A549 (cell line): Measurements from ENCODE around the gene SMG6. TPM values are rescaled to one million over a fixed set of nuclear protein-coding genes. Genes with fewer than 3 reads are reported as not detected.

Experiments used
- ATAC-seq, 2 experiments: fragments of 200-7000 bp in 1 of 2; fragments of >200 bp in 1 of 2; cut with Nextera tagmentation in 1 of 2; cut with Tn5 transposase in 1 of 2; 3 replicates each; pipeline versions ENCODE4 v1.8.0 to v1.9.1; 2018 to 2020; ENCODE audit warnings: mild to moderate bottlenecking in 1 of 2, moderate library complexity in 1 of 2
- CTCF ChIA-PET: fragments of 300-600 bp; sonication (Branson Sonifier 250); formaldehyde crosslinking; extraction: SDS; loops from one replicate; lab custom pipeline; 2021; ENCODE audit warnings: antibody characterized with exemption, inconsistent platforms; lab: Yijun Ruan, JAX
- POLR2A ChIA-PET: fragments of 350-600 bp; formaldehyde crosslinking; extraction: SDS; loops from one replicate; lab custom pipeline; 2021; ENCODE audit warnings: antibody characterized with exemption, inconsistent platforms; lab: Yijun Ruan, JAX
- DNase-seq, 2 experiments: peaks; one replicate each; pipeline versions ENCODE4 v3.0.0 to v3.0.0-alpha.2; 2011 to 2016; ENCODE audit warnings: low read depth in 1 of 2, low spot score in 1 of 2
- FAIRE-seq: peaks from 2 replicates; lab custom pipeline; 2011; peaks lifted over from hg19 to GRCh38; lab: Jason Lieb, UNC
- H3K27ac ChIP-seq, 2 experiments: fragments of >200 bp; sonication (Bioruptor Twin); formaldehyde crosslinking; 3 replicates each; pipeline ENCODE4 v1.5.1; 2016 to 2017
- H3K4me1 ChIP-seq: fragments of >200 bp; sonication (Bioruptor Twin); formaldehyde crosslinking; 3 replicates; pipeline ENCODE4 v1.6.1; 2016
- H3K4me2 ChIP-seq: fragments of >200 bp; sonication (Bioruptor Twin); formaldehyde crosslinking; 3 replicates; pipeline ENCODE4 v1.6.1; 2016
- H3K4me3 ChIP-seq: fragments of >200 bp; sonication (Bioruptor Twin); formaldehyde crosslinking; 3 replicates; pipeline ENCODE4 v1.5.1; 2016
- H3K9me3 ChIP-seq: fragments of >200 bp; sonication (Bioruptor Twin); formaldehyde crosslinking; 3 replicates; pipeline ENCODE4 v1.6.1; 2016
- BHLHE40 ChIP-seq: IDR thresholded peaks from 2 replicates; pipeline ENCODE4 v1.6.1; 2012; ENCODE audit warnings: low read depth, low read length, inconsistent platforms
- CBX2 ChIP-seq: fragments of 200-600 bp; sonication (generic); IDR thresholded peaks from 2 replicates; pipeline ENCODE4 v1.6.1; 2016; ENCODE audit warnings: low read depth, mild to moderate bottlenecking, borderline replicate concordance
- CBX8 ChIP-seq: fragments of 200-600 bp; sonication (generic); IDR thresholded peaks from 2 replicates; pipeline ENCODE4 v1.6.1; 2016
- CEBPB ChIP-seq, 2 experiments: fragments of >200 bp in 1 of 2; sonication (Bioruptor Twin) in 1 of 2; formaldehyde crosslinking in 1 of 2; IDR thresholded peaks; 2 replicates each; pipeline ENCODE4 v1.6.1; 2012 to 2016
- EHF ChIP-seq: fragments of 250-450 bp; sonication (Bioruptor Pico); IDR thresholded peaks from 2 replicates; pipeline ENCODE4 v1.5.0; 2020; ENCODE audit warnings: mild to moderate bottlenecking
- EHMT2 ChIP-seq: fragments of 200-600 bp; sonication (generic); IDR thresholded peaks from 2 replicates; pipeline ENCODE4 v1.6.1; 2016; ENCODE audit warnings: antibody characterized with exemption, low read depth, mild to moderate bottlenecking, moderate library complexity
- ESRRA ChIP-seq: fragments of 150-350 bp; IDR thresholded peaks from 2 replicates; pipeline ENCODE4 v1.6.1; 2014; ENCODE audit warnings: mild to moderate bottlenecking, low read length, borderline replicate concordance
- HDAC2 ChIP-seq: fragments of 200-600 bp; sonication (generic); IDR thresholded peaks from 2 replicates; pipeline ENCODE4 v1.6.1; 2016
- HEYL ChIP-seq: fragments of 250-450 bp; sonication (Bioruptor Pico); IDR thresholded peaks from 2 replicates; pipeline ENCODE4 v1.8.0; 2021; ENCODE audit warnings: mild to moderate bottlenecking, moderate library complexity
- HOXA7 ChIP-seq: fragments of 250-450 bp; sonication (Bioruptor Pico); IDR thresholded peaks from 2 replicates; pipeline ENCODE4 v1.5.0; 2020; ENCODE audit warnings: mild to moderate bottlenecking, moderate library complexity
- HOXB13 ChIP-seq: fragments of 250-450 bp; sonication (Bioruptor Pico); IDR thresholded peaks from 2 replicates; pipeline ENCODE4 v1.5.0; 2020; ENCODE audit warnings: low read depth, mild to moderate bottlenecking, moderate library complexity
- JUN ChIP-seq, 2 experiments: fragments of >200 bp; sonication (Bioruptor Twin); formaldehyde crosslinking; IDR thresholded peaks; 2 replicates in 1 of 2; 3 replicates in 1 of 2; pipeline ENCODE4 v1.6.1; 2016 to 2017
- JUNB ChIP-seq: fragments of >200 bp; sonication (Bioruptor Twin); formaldehyde crosslinking; IDR thresholded peaks from 2 replicates; pipeline ENCODE4 v1.6.1; 2016
- KDM1A ChIP-seq: fragments of 200-600 bp; sonication (generic); IDR thresholded peaks from 2 replicates; pipeline ENCODE4 v1.6.1; 2016; ENCODE audit warnings: low read depth, mild to moderate bottlenecking
- KDM5A ChIP-seq: fragments of 200-600 bp; sonication (generic); IDR thresholded peaks from 2 replicates; pipeline ENCODE4 v1.6.1; 2016; ENCODE audit warnings: antibody characterized with exemption, mild to moderate bottlenecking
- MAFK ChIP-seq: fragments of 450-650 bp; IDR thresholded peaks from 2 replicates; pipeline ENCODE4 v1.6.1; 2014; ENCODE audit not compliant: partially characterized antibody
- NPAS2 ChIP-seq: fragments of 250-450 bp; sonication (Bioruptor Pico); IDR thresholded peaks from 2 replicates; pipeline ENCODE4 v1.8.0; 2022; ENCODE audit warnings: mild to moderate bottlenecking, moderate library complexity, borderline replicate concordance
- POLR2AphosphoS2 ChIP-seq: conservative IDR thresholded peaks from 2 replicates; pipeline ENCODE4 v1.6.1; 2012; ENCODE audit warnings: low read length, improper control_type of control experiment, inconsistent platforms
- RAD21 ChIP-seq, 2 experiments: fragments of >200 bp in 1 of 2; sonication (Bioruptor Twin) in 1 of 2; formaldehyde crosslinking in 1 of 2; IDR thresholded peaks in 1 of 2; conservative IDR thresholded peaks in 1 of 2; 2 replicates in 1 of 2; 3 replicates in 1 of 2; pipeline ENCODE4 v1.6.1; 2012 to 2018; ENCODE audit warnings: inconsistent platforms in 1 of 2
- RARB ChIP-seq: fragments of 250-450 bp; sonication (Bioruptor Pico); IDR thresholded peaks from 2 replicates; pipeline ENCODE4 v1.8.0; 2021; ENCODE audit warnings: mild to moderate bottlenecking, moderate library complexity
- RFX5 ChIP-seq: fragments of 450-650 bp; IDR thresholded peaks from 2 replicates; pipeline ENCODE4 v1.7.1; 2014; ENCODE audit warnings: antibody characterized with exemption, mild to moderate bottlenecking, moderate library complexity
- SMC3 ChIP-seq: fragments of >200 bp; sonication (Bioruptor Twin); formaldehyde crosslinking; IDR thresholded peaks from 3 replicates; pipeline ENCODE4 v1.6.1; 2018; ENCODE audit warnings: inconsistent platforms
- SREBF2 ChIP-seq: fragments of 450-650 bp; IDR thresholded peaks from 2 replicates; pipeline ENCODE4 v1.6.1; 2014; ENCODE audit warnings: mild to moderate bottlenecking, moderate library complexity
- TFCP2L1 ChIP-seq: fragments of 250-450 bp; sonication (Bioruptor Pico); IDR thresholded peaks from 2 replicates; pipeline ENCODE4 v1.5.0; 2021; ENCODE audit warnings: mild to moderate bottlenecking
- TP53 ChIP-seq: fragments of 250-450 bp; sonication (Bioruptor Pico); IDR thresholded peaks from 2 replicates; pipeline ENCODE4 v1.5.0; 2021; ENCODE audit warnings: mild to moderate bottlenecking, moderate library complexity
- ZC3H11A ChIP-seq: fragments of 450-650 bp; IDR thresholded peaks from 2 replicates; pipeline ENCODE4 v1.6.1; 2014; ENCODE audit warnings: antibody characterized with exemption, mild to moderate bottlenecking
- ZSCAN20 ChIP-seq: fragments of 250-450 bp; sonication (Bioruptor Pico); IDR thresholded peaks from 2 replicates; pipeline ENCODE4 v1.8.0; 2022; ENCODE audit warnings: mild to moderate bottlenecking, moderate library complexity
- WGBS: methylation state at CpG from one replicate; pipeline ENCODE4 v1.1.6; 2017; ENCODE audit errors: missing lambda C conversion rate; 5-methylcytosine and 5-hydroxymethylcytosine counted together
- polyA plus RNA-seq, 4 experiments: library from polyadenylated mRNA; depleted of rRNA in 3 of 4; stranded (reverse); fragments of >200 nt; fragmentation: RNase III in 1 of 4; extraction: RNeasy Plus Mini Kit Qiagen cat#74134 plus additional on column Dnase treatment in 1 of 4; gene quantifications; 2 replicates in 3 of 4; 3 replicates in 1 of 4; pipeline ENCODE4 v1.2.3, GENCODE V29; 2011 to 2017
- TF ChIP-seq, protein P1 (sequence below): fragments of >200 bp; sonication (Bioruptor Twin); formaldehyde crosslinking; IDR thresholded peaks from 3 replicates; pipeline ENCODE4 v1.6.1; 2016
- TF ChIP-seq, protein P2 (sequence below): fragments of >200 bp; sonication (Bioruptor Twin); formaldehyde crosslinking; IDR thresholded peaks from 2 replicates; pipeline ENCODE4 v1.6.1; 2016
- TF ChIP-seq, protein P3 (sequence below): fragments of 450-650 bp; IDR thresholded peaks from 2 replicates; pipeline ENCODE4 v1.6.1; 2014; ENCODE audit warnings: antibody characterized with exemption
- TF ChIP-seq, protein P4 (sequence below): fragments of 250-450 bp; sonication (Bioruptor Pico); IDR thresholded peaks from 2 replicates; pipeline ENCODE4 v1.5.0; 2020; ENCODE audit warnings: low read depth, mild to moderate bottlenecking, moderate library complexity
- TF ChIP-seq, protein P5 (sequence below): IDR thresholded peaks from 2 replicates; pipeline ENCODE4 v1.6.1; 2012

Gene SMG6
- polyA plus RNA-seq, 2 of the 4 experiments (the other 2 are of a cell fraction) = 4.7 to 17.0 TPM

DNA sequence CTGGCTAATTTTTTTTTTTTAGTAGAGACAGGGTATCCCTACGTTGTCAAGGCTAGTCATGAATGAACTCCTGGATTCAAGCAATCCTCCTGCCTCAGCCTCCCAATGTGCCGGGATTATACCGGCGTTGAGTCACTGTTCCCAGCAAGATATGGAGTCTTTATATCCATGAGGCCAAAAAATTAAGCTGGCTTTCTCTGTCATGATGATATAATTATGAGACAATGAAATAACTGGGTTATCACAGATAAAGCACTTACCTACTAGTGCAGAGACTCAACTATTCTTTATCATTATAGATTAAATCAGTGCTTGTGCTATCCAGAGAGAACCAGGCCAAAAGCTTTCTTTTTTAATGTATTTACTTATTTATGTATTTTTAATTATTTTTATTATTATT is 36.2 kb downstream of the SMG6 start:
- POLR2A ChIA-PET = no interaction called here

DNA sequence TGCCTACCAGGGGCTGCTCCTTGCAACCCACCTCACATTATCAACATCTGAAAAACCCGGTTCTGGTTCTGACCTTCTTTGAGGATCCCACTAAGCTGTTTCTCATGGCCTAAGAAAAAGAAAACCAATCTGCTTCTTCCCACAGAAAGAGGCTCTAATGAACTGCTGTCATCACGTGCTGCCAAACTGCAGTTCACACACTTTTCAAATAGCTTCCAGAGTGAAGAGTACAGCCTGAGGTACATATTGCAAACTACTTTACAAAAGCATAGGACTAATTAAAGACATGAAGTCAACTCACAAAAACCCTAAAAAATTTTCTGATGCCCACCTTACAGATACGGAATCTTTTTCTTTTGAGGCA is 36.7 kb downstream of the SMG6 start:
- Histone ChIP-seq H3K4me3 (no peak overlapping the region), H3K9me3 (no peaks in the 10 kb centered on the region), H3K27ac (no peak overlapping the region), H3K4me2 (no peak overlapping the region), H3K4me1 (peaks cover 18% of the 10 kb centered on the region)
- ATAC-seq = no peak
- 64% methylated on average over 3 of the region's 3 CpGs for WGBS
- ChIA-PET CTCF (interaction anchor here (0.5 to 16.3 kb wide), 8 partner anchors 9 to 211 kb away, joined by 3 to 200 read pairs (median 4); no protein-coding TSS in a partner anchor), POLR2A (no interaction called here)
- no peak for DNase-seq
- no peak for TF ChIP-seq CBX2
- TF ChIP-seq BHLHE40 = no peak
- no peak for TF ChIP-seq HEYL (CRISPR knock-in tag)
- TF ChIP-seq EHF (CRISPR knock-in tag) = no peak
- TF ChIP-seq TP53 = no peak
- no peak for TF ChIP-seq ZSCAN20 (CRISPR knock-in tag)
- no peak for TF ChIP-seq HOXA7 (CRISPR knock-in tag)
- no peak for TF ChIP-seq SMC3
- no peak for TF ChIP-seq MAFK
- no peak for TF ChIP-seq RAD21 (conservative IDR thresholded peaks at IDR 0.05 in 1 of 2, IDR thresholded peaks at IDR 0.05 in 1 of 2)
- no peak for TF ChIP-seq ZC3H11A
- no peak for FAIRE-seq

More for the DNA sequence above, 36.2 kb downstream of the SMG6 start:
- DNase-seq = no peak
- Histone ChIP-seq H3K4me1 (peaks cover 13% of the 10 kb centered on the region), H3K4me3 (no peak overlapping the region), H3K9me3 (no peaks in the 10 kb centered on the region), H3K4me2 (no peak overlapping the region), H3K27ac (no peak overlapping the region)
- ATAC-seq = no peak
- TF ChIP-seq CBX8 (no peak), SREBF2 (no peak), HEYL (CRISPR knock-in tag) (no peak), CBX2 (no peak), RARB (CRISPR knock-in tag) (no peak), NPAS2 (CRISPR knock-in tag) (no peak), ZC3H11A (no peak), HOXB13 (CRISPR knock-in tag) (no peak), ESRRA (no peak), RAD21 (conservative IDR thresholded peaks at IDR 0.05 in 1 of 2, IDR thresholded peaks at IDR 0.05 in 1 of 2) (no peak)
- TF ChIP-seq, protein P1, sequence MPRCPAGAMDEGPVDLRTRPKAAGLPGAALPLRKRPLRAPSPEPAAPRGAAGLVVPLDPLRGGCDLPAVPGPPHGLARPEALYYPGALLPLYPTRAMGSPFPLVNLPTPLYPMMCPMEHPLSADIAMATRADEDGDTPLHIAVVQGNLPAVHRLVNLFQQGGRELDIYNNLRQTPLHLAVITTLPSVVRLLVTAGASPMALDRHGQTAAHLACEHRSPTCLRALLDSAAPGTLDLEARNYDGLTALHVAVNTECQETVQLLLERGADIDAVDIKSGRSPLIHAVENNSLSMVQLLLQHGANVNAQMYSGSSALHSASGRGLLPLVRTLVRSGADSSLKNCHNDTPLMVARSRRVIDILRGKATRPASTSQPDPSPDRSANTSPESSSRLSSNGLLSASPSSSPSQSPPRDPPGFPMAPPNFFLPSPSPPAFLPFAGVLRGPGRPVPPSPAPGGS = no peak
- WGBS = 98% methylated on average over 4 of the region's 4 CpGs
- no peak for FAIRE-seq
- CTCF ChIA-PET = interaction anchor here (0.5 to 16.3 kb wide), 10 partner anchors 15 to 445 kb away, joined by 3 to 200 read pairs (median 4); partner anchors contain the start of gene HIC1

DNA sequence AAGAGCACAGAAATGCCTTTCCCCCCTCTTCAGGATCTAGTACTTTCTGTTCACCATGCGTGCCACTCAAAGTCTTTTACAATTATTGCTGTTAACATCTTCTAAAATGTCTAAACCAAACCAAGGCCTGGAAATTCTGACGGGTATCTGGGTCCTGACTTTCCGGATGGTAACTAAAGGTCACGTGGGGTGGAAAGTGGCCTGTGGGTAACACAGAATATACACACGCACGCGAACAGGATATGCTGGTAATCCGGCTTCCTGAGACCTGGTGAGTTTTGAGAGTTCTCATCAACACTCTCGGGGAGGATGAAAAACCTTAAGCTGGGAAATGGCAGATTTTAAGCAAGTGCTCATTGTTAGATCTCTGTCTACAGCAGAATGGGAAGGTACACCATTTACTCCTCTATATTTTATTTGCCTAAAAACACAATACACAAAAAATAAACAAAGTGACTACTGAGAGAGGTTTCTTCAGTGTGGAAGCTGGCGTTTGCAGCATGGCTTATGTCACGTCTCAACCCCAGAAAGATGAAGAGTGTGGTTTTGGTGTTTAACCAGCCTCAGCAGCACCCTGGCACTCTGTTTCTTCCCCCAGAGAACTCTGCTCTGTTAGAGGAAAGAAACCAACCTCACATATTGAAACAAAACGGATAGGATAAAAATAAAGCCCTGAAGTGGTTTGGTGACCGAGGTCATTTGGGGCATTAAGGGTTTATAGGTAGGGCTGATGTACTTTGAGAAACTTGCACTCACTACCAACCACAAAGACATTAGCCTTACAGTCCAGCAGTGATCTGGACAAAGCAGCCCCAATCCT is 37.3 kb downstream of the SMG6 start:
- peaks cover 22% of the 10 kb centered on the region for H3K4me1 ChIP-seq
- H3K4me3 ChIP-seq = no peak overlapping the region
- no peak for DNase-seq
- 92% methylated on average over 13 of the region's 13 CpGs for WGBS
- FAIRE-seq = no peak
- H3K4me2 ChIP-seq = no peak overlapping the region
- no peaks in the 10 kb centered on the region for H3K9me3 ChIP-seq
- CTCF ChIA-PET = interaction anchor here (0.6 to 16.3 kb wide), 5 partner anchors 10 to 207 kb away, joined by 3 to 200 read pairs (median 5); no protein-coding TSS in a partner anchor
- POLR2A ChIA-PET = no interaction called here
- ATAC-seq = no peak
- H3K27ac ChIP-seq = no peak overlapping the region
- TF ChIP-seq CEBPB (IDR thresholded peaks at IDR 0.05) (no peak), JUN (IDR thresholded peaks at IDR 0.05) (no peak), NPAS2 (CRISPR knock-in tag) (no peak), EHMT2 (no peak), KDM1A (no peak), JUNB (no peak), ZC3H11A (no peak), TFCP2L1 (CRISPR knock-in tag) (no peak), KDM5A (no peak), POLR2AphosphoS2 (no peak), HDAC2 (no peak), MAFK (no peak), RFX5 (no peak)
- TF ChIP-seq, protein P2, sequence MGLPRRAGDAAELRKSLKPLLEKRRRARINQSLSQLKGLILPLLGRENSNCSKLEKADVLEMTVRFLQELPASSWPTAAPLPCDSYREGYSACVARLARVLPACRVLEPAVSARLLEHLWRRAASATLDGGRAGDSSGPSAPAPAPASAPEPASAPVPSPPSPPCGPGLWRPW = no peak
- TF ChIP-seq, protein P3, sequence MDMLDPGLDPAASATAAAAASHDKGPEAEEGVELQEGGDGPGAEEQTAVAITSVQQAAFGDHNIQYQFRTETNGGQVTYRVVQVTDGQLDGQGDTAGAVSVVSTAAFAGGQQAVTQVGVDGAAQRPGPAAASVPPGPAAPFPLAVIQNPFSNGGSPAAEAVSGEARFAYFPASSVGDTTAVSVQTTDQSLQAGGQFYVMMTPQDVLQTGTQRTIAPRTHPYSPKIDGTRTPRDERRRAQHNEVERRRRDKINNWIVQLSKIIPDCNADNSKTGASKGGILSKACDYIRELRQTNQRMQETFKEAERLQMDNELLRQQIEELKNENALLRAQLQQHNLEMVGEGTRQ = no peak
- TF ChIP-seq, protein P4, sequence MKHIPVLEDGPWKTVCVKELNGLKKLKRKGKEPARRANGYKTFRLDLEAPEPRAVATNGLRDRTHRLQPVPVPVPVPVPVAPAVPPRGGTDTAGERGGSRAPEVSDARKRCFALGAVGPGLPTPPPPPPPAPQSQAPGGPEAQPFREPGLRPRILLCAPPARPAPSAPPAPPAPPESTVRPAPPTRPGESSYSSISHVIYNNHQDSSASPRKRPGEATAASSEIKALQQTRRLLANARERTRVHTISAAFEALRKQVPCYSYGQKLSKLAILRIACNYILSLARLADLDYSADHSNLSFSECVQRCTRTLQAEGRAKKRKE = no peak
- TF ChIP-seq, protein P5, sequence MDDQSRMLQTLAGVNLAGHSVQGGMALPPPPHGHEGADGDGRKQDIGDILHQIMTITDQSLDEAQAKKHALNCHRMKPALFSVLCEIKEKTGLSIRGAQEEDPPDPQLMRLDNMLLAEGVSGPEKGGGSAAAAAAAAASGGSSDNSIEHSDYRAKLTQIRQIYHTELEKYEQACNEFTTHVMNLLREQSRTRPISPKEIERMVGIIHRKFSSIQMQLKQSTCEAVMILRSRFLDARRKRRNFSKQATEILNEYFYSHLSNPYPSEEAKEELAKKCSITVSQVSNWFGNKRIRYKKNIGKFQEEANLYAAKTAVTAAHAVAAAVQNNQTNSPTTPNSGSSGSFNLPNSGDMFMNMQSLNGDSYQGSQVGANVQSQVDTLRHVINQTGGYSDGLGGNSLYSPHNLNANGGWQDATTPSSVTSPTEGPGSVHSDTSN = no peak
